A673 (cell line): ENCODE data around the gene ZNF221.

Experiments used
- CTCF ChIP-seq: fragments of 300-800, 200-600 bp; sonication (generic); conservative IDR thresholded peaks from 2 replicates; pipeline ENCODE4 v1.5.1; 2017; ENCODE audit warnings: low read depth, mild to moderate bottlenecking, antibody characterized with exemption, low read length, moderate library complexity, mixed read lengths
- EZH2 ChIP-seq: fragments of 200-600 bp; sonication (generic); IDR thresholded peaks from 2 replicates; pipeline ENCODE4 v1.6.1; 2017; ENCODE audit warnings: borderline replicate concordance, low read depth, mild to moderate bottlenecking, mixed read lengths, antibody characterized with exemption, low read length; ENCODE audit not compliant: poor library complexity, severe bottlenecking

GRCh38 chr19:43923875-43924274 is 27.2 kb upstream of the ZNF221 start:
- no peak for TF ChIP-seq EZH2
- TF ChIP-seq CTCF = no peak
